HG03571 (cell line): ENCODE data around the gene LRBA.
"Not testable (repeated sequence)": the region's sequence is repeated elsewhere in the genome, so short reads cannot be mapped to it uniquely, and the experiment has no call there.

Experiments
- ATAC-seq: cut with Tn5 transposase; IDR thresholded peaks from one replicate; pipeline ENCODE4 v1.9.1; 2021; ENCODE audit not compliant: unreplicated experiment

The LRBA gene

GRCh38 chr4:150431221-150431620, 583.9 kb downstream of the LRBA start:
- no peak for ATAC-seq

DNA sequence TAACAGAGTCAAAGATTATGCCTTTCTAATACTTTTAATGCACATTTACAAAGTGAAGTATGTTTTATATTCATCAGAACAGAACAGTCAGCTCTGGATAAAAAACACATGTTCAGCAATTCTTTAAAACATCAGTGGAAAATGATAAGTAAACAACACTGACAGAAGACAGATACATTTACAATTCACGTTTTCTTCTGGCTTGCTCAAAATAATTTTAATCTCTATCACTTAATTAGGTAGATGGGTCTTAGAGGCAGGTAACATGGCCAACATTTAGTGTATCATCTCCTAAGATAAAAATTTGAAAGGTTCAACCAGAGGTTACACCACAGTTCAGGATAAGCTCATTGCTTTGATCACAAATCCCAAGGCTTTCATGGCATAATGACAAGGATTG, 589.9 kb downstream of the LRBA start:
- no peak for ATAC-seq

DNA sequence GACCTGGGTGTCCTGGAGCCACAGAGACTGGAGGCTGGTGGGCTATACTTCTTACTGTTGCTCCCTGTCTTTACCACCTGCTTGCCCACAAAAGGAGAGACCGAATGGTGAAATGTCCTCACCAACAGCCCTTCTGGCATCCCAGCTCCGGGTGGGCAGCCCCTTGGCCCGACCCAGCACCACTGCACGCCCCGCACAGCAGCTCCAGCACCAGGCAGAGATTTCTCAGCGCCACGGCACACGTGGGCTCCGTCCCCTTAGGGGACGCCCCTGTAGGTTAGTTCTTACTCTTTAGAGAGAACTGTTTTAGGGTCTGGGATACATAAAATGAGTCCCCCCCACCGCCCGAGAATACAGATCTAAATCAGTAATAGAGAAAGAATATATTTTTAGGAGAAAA, 591.6 kb downstream of the LRBA start:
- no peak for ATAC-seq

GRCh38 chr4:150423074-150423473, 592.0 kb downstream of the LRBA start:
- no peak for ATAC-seq

- no peak for ATAC-seq
Measured at GRCh38 chr4:150421612-150422011, 593.5 kb downstream of the LRBA start.

- ATAC-seq = no peak
Measured at GRCh38 chr4:150419939-150420338, 595.1 kb downstream of the LRBA start.

DNA sequence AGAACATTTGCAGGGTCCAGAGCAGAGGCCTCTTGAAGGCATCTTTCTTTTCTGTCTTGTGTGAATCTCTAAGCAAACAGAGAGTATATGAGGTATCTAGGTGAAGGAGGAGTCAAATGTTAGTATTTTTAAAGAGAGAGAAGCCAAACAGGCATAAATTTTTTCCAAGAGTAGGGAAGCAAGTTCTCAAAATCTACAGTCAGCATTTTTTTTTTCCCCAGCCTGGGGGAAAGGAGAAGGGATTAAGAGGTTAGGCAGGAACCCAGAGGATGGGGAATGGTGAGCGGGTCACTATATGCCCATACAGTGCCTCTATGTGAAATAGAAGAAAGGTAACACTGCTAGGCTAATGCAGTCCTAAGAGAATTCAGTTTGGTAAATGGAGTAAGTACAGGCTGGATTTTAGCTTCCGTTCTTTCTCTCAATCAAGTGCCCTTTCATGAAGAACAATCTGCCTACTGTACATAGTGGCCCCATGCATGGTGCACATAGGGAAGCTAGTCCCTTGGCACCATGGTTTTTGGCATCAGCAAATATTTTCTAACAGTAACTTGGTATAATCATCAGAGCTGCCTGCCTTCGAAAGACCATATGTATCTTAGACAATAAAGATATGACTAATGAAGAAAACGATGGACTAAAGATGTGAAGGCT, 596.2 kb downstream of the LRBA start:
- no peak for ATAC-seq

GRCh38 chr4:150415213-150415612, 599.9 kb downstream of the LRBA start:
- no peak for ATAC-seq

GRCh38 chr4:150411520-150411919, 603.6 kb downstream of the LRBA start:
- no peak for ATAC-seq

DNA sequence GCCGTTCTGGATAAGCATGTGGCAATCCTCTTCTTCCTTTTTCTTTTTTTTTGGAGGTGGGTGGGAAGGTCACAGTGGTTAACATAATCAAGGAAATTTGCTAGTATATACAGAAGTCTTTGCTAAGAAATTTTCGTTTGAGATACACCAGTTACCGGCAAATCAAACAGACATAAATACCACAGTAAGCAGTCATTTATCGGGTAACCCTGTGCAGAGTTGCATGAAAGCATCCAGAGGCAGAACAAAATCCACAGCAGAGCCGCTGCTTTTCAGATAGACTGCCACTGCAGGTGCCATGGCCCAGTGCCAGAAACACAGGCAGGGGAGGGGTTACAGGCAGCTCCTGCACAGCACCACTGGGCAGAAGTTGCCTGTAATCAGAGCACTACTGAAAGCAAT, 612.2 kb downstream of the LRBA start:
- ATAC-seq = no peak

DNA sequence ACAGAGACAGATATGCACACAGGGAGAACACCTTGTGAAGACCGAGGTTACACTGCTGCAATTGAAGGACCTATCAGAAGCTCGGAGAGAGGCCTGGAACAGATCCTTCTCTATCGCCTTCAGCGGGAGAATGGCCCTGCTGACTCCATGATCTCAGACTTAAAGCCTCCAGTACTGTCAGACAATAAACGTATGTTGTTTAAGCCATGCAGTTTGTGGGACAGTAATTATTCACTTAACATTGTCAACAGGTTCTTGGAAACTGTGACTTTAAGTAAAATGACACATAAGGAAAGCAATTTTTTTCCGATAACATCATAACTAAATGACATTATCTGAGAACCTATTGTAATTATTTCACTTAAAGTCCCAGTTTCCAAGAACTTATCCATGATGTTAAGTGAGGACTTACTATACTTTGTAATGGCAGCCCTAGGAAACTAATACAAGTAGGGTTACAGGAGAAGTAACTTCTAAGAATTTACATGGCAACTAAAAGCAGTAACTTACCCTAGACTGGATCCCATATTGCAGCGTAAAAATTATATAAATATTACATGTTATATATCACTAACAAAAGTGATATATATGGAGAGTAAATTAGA, 613.9 kb downstream of the LRBA start:
- no peak for ATAC-seq

- no peak for ATAC-seq
Measured at GRCh38 chr4:150395872-150396271, 619.2 kb downstream of the LRBA start.

GRCh38 chr4:150394046-150394445, 621.0 kb downstream of the LRBA start:
- no peak for ATAC-seq

DNA sequence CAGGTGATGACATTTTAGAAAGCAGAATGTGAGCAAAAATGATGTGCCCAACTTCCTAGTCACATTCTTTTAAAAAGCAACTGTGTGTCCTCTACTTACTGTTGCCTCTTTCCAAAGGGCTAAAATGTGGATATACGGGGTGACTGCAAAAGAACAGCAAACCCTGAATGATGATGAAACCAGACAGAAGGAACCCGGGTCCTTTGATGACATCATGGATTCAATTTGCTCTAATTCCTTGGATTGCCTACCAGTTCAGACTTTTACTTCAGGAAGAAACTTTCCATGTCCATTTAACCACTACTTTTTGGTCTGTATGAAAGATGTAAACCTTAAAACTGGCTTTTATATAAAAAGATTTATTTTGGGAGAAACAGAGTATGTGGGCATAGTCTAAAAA, 624.0 kb downstream of the LRBA start:
- ATAC-seq = no peak

GRCh38 chr4:150390531-150390910, 624.6 kb downstream of the LRBA start:
- ATAC-seq = no peak

DNA sequence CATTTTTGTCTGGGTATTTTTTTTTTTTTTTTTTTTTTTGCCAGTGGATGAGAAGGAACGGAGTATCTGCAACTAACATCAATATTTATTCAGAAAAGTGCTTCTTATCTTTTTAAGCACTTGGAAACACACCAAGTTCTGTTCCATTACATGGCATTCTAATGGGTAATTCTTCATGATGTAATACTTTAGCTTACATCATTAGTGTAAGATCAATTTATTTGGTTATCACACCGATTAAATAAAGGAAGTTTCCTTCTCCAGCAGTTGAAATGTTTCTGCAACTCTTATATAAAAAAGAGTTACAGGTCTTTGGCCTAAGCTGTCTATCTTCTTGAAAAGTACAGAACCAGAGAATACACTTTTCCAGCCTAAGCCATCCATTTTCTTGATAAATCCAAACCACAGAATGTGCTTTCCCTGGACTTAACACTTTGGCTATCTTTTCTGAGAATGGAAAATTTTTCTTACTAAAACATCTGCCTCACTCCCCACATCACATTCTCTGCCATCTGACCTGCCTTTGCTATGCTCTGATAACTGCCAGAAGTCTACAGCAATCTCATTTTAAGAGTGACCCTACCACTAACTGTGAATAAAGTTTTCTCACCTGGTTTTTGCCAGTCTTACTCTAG, 625.1 kb downstream of the LRBA start:
- ATAC-seq = no peak

DNA sequence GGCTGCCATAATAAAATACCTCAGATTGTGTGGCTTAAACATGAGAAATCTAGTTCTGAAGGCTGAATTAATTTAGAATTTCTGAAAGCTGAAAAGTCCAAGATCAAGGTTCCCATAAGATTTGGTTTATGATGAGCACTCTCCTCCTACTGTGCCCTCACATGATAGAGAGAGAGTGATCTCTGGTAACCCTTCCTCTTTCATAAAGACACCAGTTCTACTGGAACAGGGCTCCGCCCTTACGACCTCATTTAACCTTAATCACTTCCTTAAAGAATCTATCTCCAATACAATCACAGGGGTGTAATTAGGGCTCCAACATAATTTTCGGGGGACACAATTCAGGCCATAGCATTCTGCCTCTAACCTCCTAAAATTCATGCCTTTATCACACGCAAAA, 627.1 kb downstream of the LRBA start:
- no peak for ATAC-seq

- ATAC-seq = not testable (repeated sequence)
Measured at GRCh38 chr4:150386415-150386814, 628.7 kb downstream of the LRBA start.

DNA sequence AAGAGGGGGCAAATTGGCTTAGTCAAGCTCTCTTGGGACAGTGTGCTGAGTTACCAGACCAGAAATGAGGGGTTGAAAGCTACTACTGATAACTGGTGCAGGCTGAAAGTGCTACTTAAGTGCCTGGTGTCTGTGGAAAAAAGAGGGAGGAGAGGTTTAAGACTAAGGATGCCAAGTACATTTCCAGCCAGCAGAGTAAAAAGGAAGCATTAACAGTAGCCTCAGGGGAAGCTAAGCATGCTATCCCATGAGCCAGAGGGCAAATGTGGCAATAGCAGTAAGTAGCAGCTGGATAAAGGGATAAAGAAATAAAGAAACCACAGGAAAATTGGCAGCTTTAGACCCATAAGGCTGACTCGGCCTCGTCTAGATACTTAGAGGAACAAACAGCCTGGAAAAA, 629.5 kb downstream of the LRBA start:
- no peak for ATAC-seq

GRCh38 chr4:150384249-150384648, 630.8 kb downstream of the LRBA start:
- ATAC-seq = no peak

DNA sequence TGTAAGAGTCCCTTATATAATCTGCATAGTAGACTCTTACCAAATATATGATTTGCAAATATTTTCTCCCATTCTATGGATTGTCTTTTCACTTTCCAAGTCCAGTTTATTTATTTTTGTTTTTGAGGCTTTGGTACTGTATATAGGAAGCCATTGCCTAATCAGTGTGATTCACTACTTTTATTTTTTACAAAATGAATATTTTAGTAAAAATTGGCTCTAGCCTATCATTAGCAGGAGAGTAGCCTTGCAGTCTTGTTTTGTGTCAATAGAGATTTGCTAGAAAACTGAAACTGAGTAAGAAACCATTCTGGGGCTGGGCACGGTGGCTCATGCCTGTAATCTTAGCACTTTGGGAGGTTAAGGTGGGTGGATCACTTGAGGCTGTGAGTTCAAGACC, 633.1 kb downstream of the LRBA start:
- no peak for ATAC-seq

GRCh38 chr4:150381609-150382008, 633.5 kb downstream of the LRBA start:
- no peak for ATAC-seq

- no peak for ATAC-seq
Measured at GRCh38 chr4:150381036-150381435, 634.0 kb downstream of the LRBA start.
